ENCODE measurements around the gene FBH1.

- TF ChIP-seq CTCF (IDR thresholded peaks at IDR 0.05; ENCODE audit: insufficient read depth, low read depth, low read length) = no peak
- TF ChIP-seq EZH2 (IDR thresholded peaks at IDR 0.05; ENCODE audit: insufficient read depth, low read length) = no peak
These were observed 51.5 kb downstream of the FBH1 start for GRCh38 chr10:5941579-5941978.
